ENCODE results near the gene CYP3A4. TPM values are rescaled to one million over a fixed set of nuclear protein-coding genes. Genes with fewer than 3 reads are reported as not detected.

The CYP3A4 gene
- total and polyA plus RNA-seq, 9 of the 15 experiments (the other 6 are each of a cell fraction or from before 2014, with no cell fraction given) = 0.07 to 0.08 TPM; not detected in 7

DNA sequence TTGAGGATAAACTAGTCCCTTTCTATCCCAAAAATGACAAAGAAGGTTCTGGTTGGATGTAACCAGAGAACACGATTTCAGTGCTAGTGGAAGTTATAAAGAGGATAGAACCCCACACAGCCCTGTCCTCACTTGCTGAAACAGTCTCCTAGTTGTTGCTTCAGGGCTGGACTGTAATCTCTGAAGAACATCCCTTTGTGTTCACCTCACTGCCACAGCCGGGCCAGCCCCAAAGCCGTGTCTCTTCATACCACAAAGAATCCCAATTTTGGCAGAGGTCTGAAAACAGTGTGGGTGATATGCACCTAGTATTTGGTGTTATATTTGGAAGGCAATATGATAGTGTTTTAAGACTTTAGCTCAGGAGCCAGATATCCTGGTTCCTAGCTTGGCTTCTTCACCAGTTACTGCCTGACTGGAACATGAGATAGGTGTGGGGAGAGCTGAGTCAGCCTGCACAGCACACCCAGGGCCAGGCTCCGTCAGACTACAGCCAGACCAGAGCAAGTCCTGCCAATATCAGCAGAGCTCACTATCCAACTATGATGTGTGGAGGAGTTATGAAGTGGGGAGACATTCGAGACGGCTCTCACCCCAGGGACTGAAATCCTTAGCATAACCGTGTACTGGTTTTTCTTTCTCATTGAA is 21.2 kb downstream of the CYP3A4 start:
- in situ Hi-C loops (cut with MboI) (no loop called here), intact Hi-C loops (cut with micrococcal nuclease) (no loop called here)
- no peaks in the 10 kb centered on the region for H3K27me3 ChIP-seq (ENCODE audit: control insufficient read depth in 2 of 2, insufficient read depth in 2 of 2, low read length in 2 of 2)
- peaks cover 4 to 9% of the 10 kb centered on the region in 2 experiments; a peak in 3 of 5 replicates for H3K4me1 ChIP-seq (replicated peaks in 1 of 2; ENCODE audit: control insufficient read depth in 2 of 2, insufficient read depth in 2 of 2, low read length in 2 of 2)
- no peaks in the 10 kb centered on the region for H3K79me2 ChIP-seq (ENCODE audit: control insufficient read depth, insufficient read depth, low read length)
- CTCF ChIA-PET (ENCODE audit: low intra/inter-chr PET ratio) = no interaction called here
- FAIRE-seq (peak; percentile 92), ATAC-seq (peak; percentile 99), DNase-seq (ENCODE audit: extremely low read depth in 1 of 4, low spot score in 3 of 4) (peak; percentile 31 to 88 (median 60))
- H3K9ac ChIP-seq (ENCODE audit: insufficient read depth in 1 of 2, low read depth in 2 of 2, low read length in 2 of 2) = peak overlapping the region; percentile 6 to 66; a peak in 1 of 4 replicates
- POLR2A ChIA-PET = interaction anchor here (0.6 to 1.4 kb wide), 3 partner anchors 12 to 308 kb away, joined by 3 to 4 read pairs (median 4); no protein-coding TSS in a partner anchor
- 3% methylated on average over 7 of the region's 7 CpGs for WGBS (ENCODE audit: insufficient coverage, low coverage, missing lambda C conversion rate)
- H3K9me3 ChIP-seq (replicated peaks; ENCODE audit: control insufficient read depth, insufficient read depth, low read depth, low read length) = no peaks in the 10 kb centered on the region
- peak overlapping the region; percentile 20; the same call in 1 of the 3 replicates for H3K27ac ChIP-seq (ENCODE audit: extremely low read depth, low read depth, low read length)
- H3K4me2 ChIP-seq (ENCODE audit: insufficient read depth, low read length) = peak overlapping the region; percentile 72
- H2AFZ ChIP-seq (ENCODE audit: low read depth, low read length) = peak overlapping the region; percentile 80
- no peak overlapping the region for H3K4me3 ChIP-seq
- no peaks in the 10 kb centered on the region for H3K9me1 ChIP-seq (ENCODE audit: control insufficient read depth, insufficient read depth, low read length)
- BruUV-seq (replicated peaks) = no TSS peak
- no peaks in the 10 kb centered on the region for H4K20me1 ChIP-seq (replicated peaks; ENCODE audit: control insufficient read depth, insufficient read depth, low read length)
- no peaks in the 10 kb centered on the region for H3K36me3 ChIP-seq (ENCODE audit: control insufficient read depth, insufficient read depth, low read length)
- TF ChIP-seq, protein P1, sequence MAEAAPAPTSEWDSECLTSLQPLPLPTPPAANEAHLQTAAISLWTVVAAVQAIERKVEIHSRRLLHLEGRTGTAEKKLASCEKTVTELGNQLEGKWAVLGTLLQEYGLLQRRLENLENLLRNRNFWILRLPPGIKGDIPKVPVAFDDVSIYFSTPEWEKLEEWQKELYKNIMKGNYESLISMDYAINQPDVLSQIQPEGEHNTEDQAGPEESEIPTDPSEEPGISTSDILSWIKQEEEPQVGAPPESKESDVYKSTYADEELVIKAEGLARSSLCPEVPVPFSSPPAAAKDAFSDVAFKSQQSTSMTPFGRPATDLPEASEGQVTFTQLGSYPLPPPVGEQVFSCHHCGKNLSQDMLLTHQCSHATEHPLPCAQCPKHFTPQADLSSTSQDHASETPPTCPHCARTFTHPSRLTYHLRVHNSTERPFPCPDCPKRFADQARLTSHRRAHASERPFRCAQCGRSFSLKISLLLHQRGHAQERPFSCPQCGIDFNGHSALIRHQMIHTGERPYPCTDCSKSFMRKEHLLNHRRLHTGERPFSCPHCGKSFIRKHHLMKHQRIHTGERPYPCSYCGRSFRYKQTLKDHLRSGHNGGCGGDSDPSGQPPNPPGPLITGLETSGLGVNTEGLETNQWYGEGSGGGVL (CRISPR knock-in tag; IDR thresholded peaks at IDR 0.05) = no peak
- TF ChIP-seq CBFA2T3 (IDR thresholded peaks at IDR 0.05) (peak; percentile 65), TAL1 (IDR thresholded peaks at IDR 0.05) (peak; percentile 30; the same call in 1 of the 2 replicates), FOXM1 (IDR thresholded peaks at IDR 0.05; ENCODE audit: low read depth) (no peak), FOXM1 (CRISPR knock-in tag; IDR thresholded peaks at IDR 0.05; ENCODE audit: low read depth) (no peak), NCOR1 (IDR thresholded peaks at IDR 0.05) (peak; percentile 6; the same call in 1 of the 2 replicates), ZNF316 (IDR thresholded peaks at IDR 0.05) (peak; percentile 85), ZNF57 (CRISPR knock-in tag; IDR thresholded peaks at IDR 0.05) (no peak), TCF3 (CRISPR knock-in tag; IDR thresholded peaks at IDR 0.05) (peak; percentile 49), LEF1 (IDR thresholded peaks at IDR 0.05) (peak; percentile 42; the same call in 1 of the 2 replicates), MTA2 (IDR thresholded peaks at IDR 0.05; ENCODE audit: low read depth) (peak; percentile 17; the same call in 1 of the 2 replicates), HDAC1 (IDR thresholded peaks at IDR 0.05) (0 out of 4 replicates have a peak, but pooled peaks of 1 of the 2 experiments have one; percentile 36)
- TF ChIP-seq, protein P2, sequence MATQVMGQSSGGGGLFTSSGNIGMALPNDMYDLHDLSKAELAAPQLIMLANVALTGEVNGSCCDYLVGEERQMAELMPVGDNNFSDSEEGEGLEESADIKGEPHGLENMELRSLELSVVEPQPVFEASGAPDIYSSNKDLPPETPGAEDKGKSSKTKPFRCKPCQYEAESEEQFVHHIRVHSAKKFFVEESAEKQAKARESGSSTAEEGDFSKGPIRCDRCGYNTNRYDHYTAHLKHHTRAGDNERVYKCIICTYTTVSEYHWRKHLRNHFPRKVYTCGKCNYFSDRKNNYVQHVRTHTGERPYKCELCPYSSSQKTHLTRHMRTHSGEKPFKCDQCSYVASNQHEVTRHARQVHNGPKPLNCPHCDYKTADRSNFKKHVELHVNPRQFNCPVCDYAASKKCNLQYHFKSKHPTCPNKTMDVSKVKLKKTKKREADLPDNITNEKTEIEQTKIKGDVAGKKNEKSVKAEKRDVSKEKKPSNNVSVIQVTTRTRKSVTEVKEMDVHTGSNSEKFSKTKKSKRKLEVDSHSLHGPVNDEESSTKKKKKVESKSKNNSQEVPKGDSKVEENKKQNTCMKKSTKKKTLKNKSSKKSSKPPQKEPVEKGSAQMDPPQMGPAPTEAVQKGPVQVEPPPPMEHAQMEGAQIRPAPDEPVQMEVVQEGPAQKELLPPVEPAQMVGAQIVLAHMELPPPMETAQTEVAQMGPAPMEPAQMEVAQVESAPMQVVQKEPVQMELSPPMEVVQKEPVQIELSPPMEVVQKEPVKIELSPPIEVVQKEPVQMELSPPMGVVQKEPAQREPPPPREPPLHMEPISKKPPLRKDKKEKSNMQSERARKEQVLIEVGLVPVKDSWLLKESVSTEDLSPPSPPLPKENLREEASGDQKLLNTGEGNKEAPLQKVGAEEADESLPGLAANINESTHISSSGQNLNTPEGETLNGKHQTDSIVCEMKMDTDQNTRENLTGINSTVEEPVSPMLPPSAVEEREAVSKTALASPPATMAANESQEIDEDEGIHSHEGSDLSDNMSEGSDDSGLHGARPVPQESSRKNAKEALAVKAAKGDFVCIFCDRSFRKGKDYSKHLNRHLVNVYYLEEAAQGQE (IDR thresholded peaks at IDR 0.05; ENCODE audit: borderline replicate concordance) = peak; percentile 30; the same call in 1 of the 2 replicates
- TF ChIP-seq, protein P2 (CRISPR knock-in tag; IDR thresholded peaks at IDR 0.05; ENCODE audit: low read depth) = no peak

Data from K562 (cell line).